HCT116 (cell line): Measurements from ENCODE around the gene FBXL19. TPM values are rescaled to one million over a fixed set of nuclear protein-coding genes. Genes with fewer than 3 reads are reported as not detected.
A peak's percentile ranks its signal among the peaks of the same experiment; 100 is the strongest.

Experiments
- ATAC-seq: fragments of 200-7000 bp; cut with Tn5 transposase; 2 replicates; pipeline ENCODE4 v1.9.1; 2020; ENCODE audit warnings: mild to moderate bottlenecking, moderate library complexity
- BruUV-seq: library from RNA; stranded (reverse); fragments of 400-500 nt; replicated peaks from 2 replicates; lab custom pipeline; 2021; lab: Mats Ljungman, UMichigan
- CTCF ChIA-PET: fragments of 300-600 bp; sonication (Branson Sonifier 250); formaldehyde crosslinking; loops from one replicate; lab custom pipeline; 2021; ENCODE audit warnings: antibody characterized with exemption; lab: Charles Lee
- POLR2A ChIA-PET: fragments of 300-600, 350-600 bp; sonication (Branson Sonifier 250); formaldehyde crosslinking; loops from one replicate; lab custom pipeline; 2021; ENCODE audit warnings: antibody characterized with exemption; lab: Charles Lee
- RAD21 ChIA-PET, 2 experiments: fragments of 300-600 bp; sonication (Branson Sonifier 250); formaldehyde crosslinking; loops; one replicate each; lab custom pipeline; 2023; ENCODE audit warnings: low total read pairs in 2 of 2; ENCODE audit not compliant: uncharacterized antibody in 2 of 2, unreplicated experiment in 2 of 2, low non-redundant PET in 1 of 2; lab: Charles Lee
- DNase-seq: peaks from one replicate; pipeline ENCODE4 v3.0.0-alpha.2; 2010; ENCODE audit warnings: low read depth, low spot score
- H2AFZ ChIP-seq: fragments of 200-600 bp; shearing (Covaris generic), sonication (generic); 2 replicates; pipeline ENCODE4 v1.6.1; 2017; ENCODE audit warnings: low read depth, mixed run types, mixed read lengths, antibody characterized with exemption, low read length; ENCODE audit not compliant: poor library complexity, severe bottlenecking
- H3K27ac ChIP-seq: 2 replicates; pipeline ENCODE4 v1.5.1; 2012; ENCODE audit warnings: low read depth, low read length
- H3K27me3 ChIP-seq: fragments of 200-600 bp; sonication (generic); 2 replicates; pipeline ENCODE4 v1.6.1; 2016; ENCODE audit warnings: mixed run types, low read length, mixed read lengths; ENCODE audit not compliant: insufficient read depth
- H3K36me3 ChIP-seq, 2 experiments: fragments of 200-500 bp in 1 of 2; fragments of 200-600 bp in 1 of 2; sonication (Bioruptor generic) in 1 of 2; sonication (generic) in 1 of 2; 2 replicates each; pipeline versions ENCODE4 v1.5.1 to v1.6.1; 2014 to 2016; ENCODE audit warnings: low read length in 2 of 2, inconsistent platforms in 1 of 2, mixed read lengths in 1 of 2, mixed run types in 1 of 2; ENCODE audit not compliant: insufficient read depth in 2 of 2, control insufficient read depth in 1 of 2
- H3K4me1 ChIP-seq, 2 experiments: fragments of 200-600 bp in 1 of 2; sonication (generic) in 1 of 2; 2 replicates each; pipeline versions ENCODE4 v1.5.1 to v1.6.1; 2012 to 2017; ENCODE audit warnings: low read length in 2 of 2, inconsistent platforms in 1 of 2, mild to moderate bottlenecking in 1 of 2, mixed read lengths in 1 of 2, mixed run types in 1 of 2, moderate library complexity in 1 of 2; ENCODE audit not compliant: insufficient read depth in 2 of 2, control insufficient read depth in 1 of 2
- H3K4me2 ChIP-seq: fragments of 200-600 bp; sonication (generic); 2 replicates; pipeline ENCODE4 v1.6.1; 2017; ENCODE audit warnings: mixed run types, low read length, mixed read lengths
- H3K4me3 ChIP-seq, 2 experiments: fragments of 200-600 bp in 1 of 2; sonication (generic) in 1 of 2; replicated peaks in 1 of 2; 2 replicates each; pipeline ENCODE4 v1.5.1; 2011 to 2016; ENCODE audit warnings: low read length in 2 of 2, control low read depth in 1 of 2, low read depth in 1 of 2, mild to moderate bottlenecking in 1 of 2, mixed read lengths in 1 of 2, mixed run types in 1 of 2
- H3K79me2 ChIP-seq: fragments of 200-600 bp; sonication (generic); 2 replicates; pipeline ENCODE4 v1.6.1; 2017; ENCODE audit warnings: mild to moderate bottlenecking, mixed run types, low read length, moderate library complexity, mixed read lengths; ENCODE audit not compliant: insufficient read depth
- H3K9ac ChIP-seq: fragments of 200-600 bp; sonication (generic); 2 replicates; pipeline ENCODE4 v1.6.1; 2016; ENCODE audit warnings: low read length, mixed read lengths
- H3K9me2 ChIP-seq: fragments of 200-600 bp; sonication (generic), shearing (Covaris generic); 2 replicates; pipeline ENCODE4 v1.6.1; 2017; ENCODE audit warnings: mixed run types, mild to moderate bottlenecking, moderate library complexity; ENCODE audit not compliant: insufficient read depth
- H3K9me3 ChIP-seq, 2 experiments: fragments of 200-500 bp in 1 of 2; fragments of 200-600 bp in 1 of 2; sonication (Bioruptor generic) in 1 of 2; sonication (generic) in 1 of 2; 2 replicates each; pipeline ENCODE4 v1.6.1; 2014 to 2017; ENCODE audit warnings: low read length in 2 of 2, mixed read lengths in 2 of 2, inconsistent platforms in 1 of 2, low read depth in 1 of 2, mild to moderate bottlenecking in 1 of 2, mixed run types in 1 of 2, moderate library complexity in 1 of 2; ENCODE audit not compliant: control insufficient read depth in 1 of 2, insufficient read depth in 1 of 2
- H4K20me1 ChIP-seq: fragments of 200-600 bp; sonication (generic), shearing (Covaris generic); 2 replicates; pipeline ENCODE4 v1.6.1; 2017; ENCODE audit warnings: mixed run types, mild to moderate bottlenecking, moderate library complexity; ENCODE audit not compliant: insufficient read depth
- CBX3 ChIP-seq: IDR thresholded peaks from 2 replicates; pipeline ENCODE4 v1.6.1; 2012; ENCODE audit warnings: low read depth
- CEBPB ChIP-seq: IDR thresholded peaks from 2 replicates; pipeline ENCODE4 v1.6.1; 2012; ENCODE audit warnings: low read depth
- CTCF ChIP-seq, 3 experiments: fragments of 200-600 bp in 1 of 3; sonication (generic) in 1 of 3; IDR thresholded peaks in 2 of 3; conservative IDR thresholded peaks in 1 of 3; 2 replicates each; pipeline ENCODE4 v1.5.1; 2012 to 2017; ENCODE audit warnings: low read depth in 2 of 3, low read length in 2 of 3, antibody characterized with exemption in 1 of 3, borderline replicate concordance in 1 of 3, control low read depth in 1 of 3, mild to moderate bottlenecking in 1 of 3, mixed read lengths in 1 of 3, mixed run types in 1 of 3, moderate library complexity in 1 of 3; ENCODE audit not compliant: insufficient read depth in 1 of 3
- ELF1 ChIP-seq: IDR thresholded peaks from 2 replicates; pipeline ENCODE4 v1.6.1; 2012; ENCODE audit warnings: low read depth, borderline replicate concordance
- EZH2phosphoT487 ChIP-seq: fragments of 200-600 bp; IDR thresholded peaks from 2 replicates; pipeline ENCODE4 v1.6.1; 2018; ENCODE audit warnings: antibody characterized with exemption, borderline replicate concordance
- FOSL1 ChIP-seq: IDR thresholded peaks from 2 replicates; pipeline ENCODE4 v1.6.1; 2012; ENCODE audit warnings: low read depth
- JUND ChIP-seq: IDR thresholded peaks from 2 replicates; pipeline ENCODE4 v1.6.1; 2012
- MAX ChIP-seq: IDR thresholded peaks from 2 replicates; pipeline ENCODE4 v1.6.1; 2012
- POLR2A ChIP-seq: IDR thresholded peaks from 2 replicates; pipeline ENCODE4 v1.7.0; 2011; ENCODE audit warnings: borderline replicate concordance; ENCODE audit not compliant: insufficient read depth, insufficient read length; ENCODE audit errors: extremely low read depth
- POLR2AphosphoS5 ChIP-seq: IDR thresholded peaks from 2 replicates; pipeline ENCODE4 v1.6.1; 2011; ENCODE audit warnings: mild to moderate bottlenecking, low read depth, low read length, moderate library complexity
- TCF7L2 ChIP-seq: IDR thresholded peaks from 2 replicates; pipeline ENCODE4 v1.7.0; 2011; ENCODE audit warnings: borderline replicate concordance, inconsistent platforms; ENCODE audit not compliant: insufficient read depth, insufficient read length; ENCODE audit errors: extremely low read depth
- YY1 ChIP-seq: IDR thresholded peaks from 2 replicates; pipeline ENCODE4 v1.6.1; 2011; ENCODE audit warnings: low read length, low read depth, moderate library complexity, mild to moderate bottlenecking; ENCODE audit not compliant: insufficient replicate concordance; ENCODE audit errors: extremely low read depth
- ZBTB33 ChIP-seq: IDR thresholded peaks from 2 replicates; pipeline ENCODE4 v1.6.1; 2011; ENCODE audit warnings: mild to moderate bottlenecking, low read length, moderate library complexity; ENCODE audit not compliant: insufficient replicate concordance; ENCODE audit errors: extremely low read depth
- ZFX ChIP-seq: fragments of 450-650 bp; IDR thresholded peaks from 2 replicates; pipeline ENCODE4 v1.6.1; 2017
- intact Hi-C: fragments of 100-400 bp; cut with micrococcal nuclease; formaldehyde crosslinking; loops from 2 replicates; pipeline ENCODE4 v1.10.0; 2022
- total RNA-seq: library from RNA; stranded (reverse); gene quantifications from one replicate; pipeline ENCODE4 v1.2.1, GENCODE V29; 2021; ENCODE audit not compliant: unreplicated experiment

The FBXL19 gene
- total RNA-seq, 1 experiment from 2014 or later: 45.2 TPM

GRCh38 chr16:30896889-30897733 is 26.3 kb upstream of the FBXL19 start:
- TF ChIP-seq JUND (no peak), CBX3 (no peak), EZH2phosphoT487 (no peak), ZFX (no peak), FOSL1 (no peak), POLR2AphosphoS5 (peak; percentile 74), CEBPB (no peak), YY1 (peak; percentile 75), ZBTB33 (peak; percentile 42), ELF1 (no peak), TCF7L2 (no peak), MAX (no peak), CTCF (IDR thresholded peaks at IDR 0.05 in 2 of 3, conservative IDR thresholded peaks at IDR 0.05 in 1 of 3; ENCODE audit: borderline replicate concordance in 1 of 3, insufficient read depth in 1 of 3, low read depth in 2 of 3, low read length in 2 of 3) (no peak), POLR2A (no peak)
- TF ChIP-seq, all 23 proteins: peak for 3
- ChIA-PET RAD21 (no interaction called here), POLR2A (interaction anchor here (1.0 to 1.7 kb wide), 3 partner anchors 8 to 92 kb away, joined by 3 to 6 read pairs (median 4); partner anchors contain the start of gene FBXL19), CTCF (interaction anchor here (1.0 to 1.5 kb wide), 2 partner anchors 53 to 83 kb away, joined by 3 to 5 read pairs; no protein-coding TSS in a partner anchor)
- BruUV-seq: no TSS peak
- Histone ChIP-seq H3K9me2 (no peaks in the 10 kb centered on the region), H3K27ac (peak overlapping the region; percentile 98), H3K9ac (peak overlapping the region; percentile 77), H3K4me2 (peak overlapping the region; percentile 100), H3K4me1 (peaks cover 25 to 61% of the 10 kb centered on the region in 2 experiments), H3K4me3 (peak overlapping the region; percentile 60 to 79), H3K27me3 (no peaks in the 10 kb centered on the region), H3K9me3 (no peaks in the 10 kb centered on the region), H3K36me3 (peaks cover 0 to 3% of the 10 kb centered on the region in 2 experiments; a peak in 1 of 4 replicates), H4K20me1 (no peaks in the 10 kb centered on the region), H3K79me2 (peaks cover 15% of the 10 kb centered on the region), H2AFZ (peak overlapping the region; percentile 68)
- DNase-seq (peak; percentile 86), ATAC-seq (peak; percentile 59)
- intact Hi-C loops: loop anchor here (2.0 kb wide), 1 partner anchor 26 kb away; the partner anchor contains the start of gene FBXL19
